ENCODE data around the gene OSBP2.

Gene OSBP2

GRCh38 chr22:30874431-30875370 lies 180.0 kb downstream of the OSBP2 start:
- no peak overlapping the region for H3K4me3 ChIP-seq (ENCODE audit: control insufficient read depth, low read depth, low read length)
- no peak for TF ChIP-seq CTCF (IDR thresholded peaks at IDR 0.05; ENCODE audit: control insufficient read depth, insufficient read depth, low read depth, low read length, missing control alignments)
- DNase-seq (ENCODE audit: low read depth): no peak

- DNase-seq (ENCODE audit: low read depth): no peak
- TF ChIP-seq CTCF (IDR thresholded peaks at IDR 0.05; ENCODE audit: control insufficient read depth, insufficient read depth, low read depth, low read length, missing control alignments): no peak
These were observed 181.0 kb downstream of the OSBP2 start for GRCh38 chr22:30875481-30876215.

GRCh38 chr22:30876221-30876751 lies 181.6 kb downstream of the OSBP2 start:
- no peak overlapping the region for H3K4me3 ChIP-seq (ENCODE audit: control insufficient read depth, low read depth, low read length)
- no peak for DNase-seq (ENCODE audit: low read depth)
- TF ChIP-seq CTCF (IDR thresholded peaks at IDR 0.05; ENCODE audit: control insufficient read depth, insufficient read depth, low read depth, low read length, missing control alignments): no peak

More at GRCh38 chr22:30875481-30876215, 181.0 kb downstream of the OSBP2 start:
- H3K4me3 ChIP-seq (ENCODE audit: control insufficient read depth, low read depth, low read length): no peak overlapping the region

GRCh38 chr22:30876915-30877553 lies 182.4 kb downstream of the OSBP2 start:
- H3K4me3 ChIP-seq (ENCODE audit: control insufficient read depth, low read depth, low read length): no peak overlapping the region
- DNase-seq (ENCODE audit: low read depth): no peak
- TF ChIP-seq CTCF (IDR thresholded peaks at IDR 0.05; ENCODE audit: control insufficient read depth, insufficient read depth, low read depth, low read length, missing control alignments): no peak

- no peak for TF ChIP-seq CTCF (IDR thresholded peaks at IDR 0.05; ENCODE audit: control insufficient read depth, insufficient read depth, low read depth, low read length, missing control alignments)
- no peak overlapping the region for H3K4me3 ChIP-seq (ENCODE audit: control insufficient read depth, low read depth, low read length)
- no peak for DNase-seq (ENCODE audit: low read depth)
These were observed 183.2 kb downstream of the OSBP2 start for GRCh38 chr22:30877662-30878515.
